ENCODE results near the gene SYNRG. TPM values are rescaled to one million over a fixed set of nuclear protein-coding genes. Genes with fewer than 3 reads are reported as not detected.

SYNRG gene
- total and polyA plus RNA-seq, 4 donors: 6.5 to 20.5 (median 15.9) TPM

- Histone ChIP-seq H3K4me1 (ENCODE audit: control insufficient read depth in 4 of 4, insufficient read depth in 4 of 4, low read length in 3 of 4) (no peaks in the 10 kb centered on the region), H3K36me3 (ENCODE audit: control insufficient read depth in 4 of 4, insufficient read depth in 3 of 4, low read depth in 1 of 4, low read length in 3 of 4) (peaks cover 13 to 60% (median 38%) of the 10 kb centered on the region in 4 donors), H3K9me3 (ENCODE audit: control insufficient read depth in 4 of 4, low read length in 3 of 4) (no peaks in the 10 kb centered on the region), H3K27me3 (ENCODE audit: control insufficient read depth in 4 of 4, insufficient read depth in 4 of 4, low read length in 3 of 4) (no peaks in the 10 kb centered on the region), H3K27ac (ENCODE audit: low read depth in 1 of 2, low read length in 2 of 2) (no peak overlapping the region), H3K9ac (ENCODE audit: low read depth in 1 of 2, low read length in 2 of 2) (no peak overlapping the region), H3K4me3 (ENCODE audit: low read depth in 1 of 3, low read length in 3 of 3) (no peak overlapping the region)
- TF ChIP-seq NR2F2 (IDR thresholded peaks at IDR 0.05) (no peak), HNF4G (IDR thresholded peaks at IDR 0.05) (no peak), RXRA (IDR thresholded peaks at IDR 0.05) (no peak), ZBTB33 (IDR thresholded peaks at IDR 0.05) (no peak), HNF4A (conservative IDR thresholded peaks at IDR 0.05) (no peak), TAF1 (conservative IDR thresholded peaks at IDR 0.05) (no peak), CTCF (IDR thresholded peaks at IDR 0.05; ENCODE audit: low read depth, low read length, missing input control) (no peak), JUND (IDR thresholded peaks at IDR 0.05) (no peak), EGR1 (IDR thresholded peaks at IDR 0.05; ENCODE audit: low read depth in 2 of 2) (no peak)
- no peak for DNase-seq (ENCODE audit: low spot score)
- 94% methylated on average over 1 of the region's 1 CpG for WGBS
Observed at GRCh38 chr17:37475731-37476420, 133.3 kb downstream of the SYNRG start.

- no peak overlapping the region for H3K27ac ChIP-seq (ENCODE audit: low read depth in 1 of 2, low read length in 2 of 2)
- 88% methylated on average over 7 of the region's 7 CpGs for WGBS
- H3K4me3 ChIP-seq (ENCODE audit: low read depth in 1 of 3, low read length in 3 of 3): no peak overlapping the region
- no peak overlapping the region for H3K9ac ChIP-seq (ENCODE audit: low read depth in 1 of 2, low read length in 2 of 2)
- peaks cover 14 to 52% (median 43%) of the 10 kb centered on the region in 4 donors for H3K36me3 ChIP-seq (ENCODE audit: control insufficient read depth in 4 of 4, insufficient read depth in 3 of 4, low read depth in 1 of 4, low read length in 3 of 4)
- H3K4me1 ChIP-seq (ENCODE audit: control insufficient read depth in 4 of 4, insufficient read depth in 4 of 4, low read length in 3 of 4): no peaks in the 10 kb centered on the region
- DNase-seq (ENCODE audit: low spot score): no peak
- TF ChIP-seq TAF1 (conservative IDR thresholded peaks at IDR 0.05) (no peak), CTCF (IDR thresholded peaks at IDR 0.05; ENCODE audit: low read depth, low read length, missing input control) (no peak), ZBTB33 (IDR thresholded peaks at IDR 0.05) (no peak), MAX (IDR thresholded peaks at IDR 0.05) (no peak), NR2F2 (IDR thresholded peaks at IDR 0.05) (no peak), JUND (IDR thresholded peaks at IDR 0.05) (no peak), YY1 (IDR thresholded peaks at IDR 0.05) (no peak), REST (IDR thresholded peaks at IDR 0.05) (no peak), ATF3 (IDR thresholded peaks at IDR 0.05) (no peak), HNF4A (conservative IDR thresholded peaks at IDR 0.05) (no peak), FOXA2 (IDR thresholded peaks at IDR 0.05) (no peak), SP1 (IDR thresholded peaks at IDR 0.05) (no peak), EGR1 (IDR thresholded peaks at IDR 0.05; ENCODE audit: low read depth in 2 of 2) (no peak), GABPA (IDR thresholded peaks at IDR 0.05 in 1 of 2, conservative IDR thresholded peaks at IDR 0.05 in 1 of 2) (no peak), FOXA1 (IDR thresholded peaks at IDR 0.05) (no peak), RXRA (IDR thresholded peaks at IDR 0.05) (no peak), RAD21 (IDR thresholded peaks at IDR 0.05) (no peak)
- no peaks in the 10 kb centered on the region for H3K9me3 ChIP-seq (ENCODE audit: control insufficient read depth in 4 of 4, low read length in 3 of 4)
- H3K27me3 ChIP-seq (ENCODE audit: control insufficient read depth in 4 of 4, insufficient read depth in 4 of 4, low read length in 3 of 4): no peaks in the 10 kb centered on the region
Observed at GRCh38 chr17:37470181-37470580, 139.0 kb downstream of the SYNRG start.

Measured in liver (tissue), 9 donors.